Activated CD4-positive, alpha-beta T cell treated with anti-CD3 and anti-CD28 coated beads, Interleukin-2, amount 50 U/mL, for 48 hours (primary cell): ENCODE data around the gene PKP4.
"Not testable (repeated sequence)": the region's sequence is repeated elsewhere in the genome, so short reads cannot be mapped to it uniquely, and the experiment has no call there.

Source experiments
- DNase-seq, 2 experiments: peaks; one replicate each; pipeline ENCODE4 v3.0.0-alpha.2; 2020

The PKP4 gene, protein sequence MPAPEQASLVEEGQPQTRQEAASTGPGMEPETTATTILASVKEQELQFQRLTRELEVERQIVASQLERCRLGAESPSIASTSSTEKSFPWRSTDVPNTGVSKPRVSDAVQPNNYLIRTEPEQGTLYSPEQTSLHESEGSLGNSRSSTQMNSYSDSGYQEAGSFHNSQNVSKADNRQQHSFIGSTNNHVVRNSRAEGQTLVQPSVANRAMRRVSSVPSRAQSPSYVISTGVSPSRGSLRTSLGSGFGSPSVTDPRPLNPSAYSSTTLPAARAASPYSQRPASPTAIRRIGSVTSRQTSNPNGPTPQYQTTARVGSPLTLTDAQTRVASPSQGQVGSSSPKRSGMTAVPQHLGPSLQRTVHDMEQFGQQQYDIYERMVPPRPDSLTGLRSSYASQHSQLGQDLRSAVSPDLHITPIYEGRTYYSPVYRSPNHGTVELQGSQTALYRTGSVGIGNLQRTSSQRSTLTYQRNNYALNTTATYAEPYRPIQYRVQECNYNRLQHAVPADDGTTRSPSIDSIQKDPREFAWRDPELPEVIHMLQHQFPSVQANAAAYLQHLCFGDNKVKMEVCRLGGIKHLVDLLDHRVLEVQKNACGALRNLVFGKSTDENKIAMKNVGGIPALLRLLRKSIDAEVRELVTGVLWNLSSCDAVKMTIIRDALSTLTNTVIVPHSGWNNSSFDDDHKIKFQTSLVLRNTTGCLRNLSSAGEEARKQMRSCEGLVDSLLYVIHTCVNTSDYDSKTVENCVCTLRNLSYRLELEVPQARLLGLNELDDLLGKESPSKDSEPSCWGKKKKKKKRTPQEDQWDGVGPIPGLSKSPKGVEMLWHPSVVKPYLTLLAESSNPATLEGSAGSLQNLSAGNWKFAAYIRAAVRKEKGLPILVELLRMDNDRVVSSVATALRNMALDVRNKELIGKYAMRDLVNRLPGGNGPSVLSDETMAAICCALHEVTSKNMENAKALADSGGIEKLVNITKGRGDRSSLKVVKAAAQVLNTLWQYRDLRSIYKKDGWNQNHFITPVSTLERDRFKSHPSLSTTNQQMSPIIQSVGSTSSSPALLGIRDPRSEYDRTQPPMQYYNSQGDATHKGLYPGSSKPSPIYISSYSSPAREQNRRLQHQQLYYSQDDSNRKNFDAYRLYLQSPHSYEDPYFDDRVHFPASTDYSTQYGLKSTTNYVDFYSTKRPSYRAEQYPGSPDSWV

DNA sequence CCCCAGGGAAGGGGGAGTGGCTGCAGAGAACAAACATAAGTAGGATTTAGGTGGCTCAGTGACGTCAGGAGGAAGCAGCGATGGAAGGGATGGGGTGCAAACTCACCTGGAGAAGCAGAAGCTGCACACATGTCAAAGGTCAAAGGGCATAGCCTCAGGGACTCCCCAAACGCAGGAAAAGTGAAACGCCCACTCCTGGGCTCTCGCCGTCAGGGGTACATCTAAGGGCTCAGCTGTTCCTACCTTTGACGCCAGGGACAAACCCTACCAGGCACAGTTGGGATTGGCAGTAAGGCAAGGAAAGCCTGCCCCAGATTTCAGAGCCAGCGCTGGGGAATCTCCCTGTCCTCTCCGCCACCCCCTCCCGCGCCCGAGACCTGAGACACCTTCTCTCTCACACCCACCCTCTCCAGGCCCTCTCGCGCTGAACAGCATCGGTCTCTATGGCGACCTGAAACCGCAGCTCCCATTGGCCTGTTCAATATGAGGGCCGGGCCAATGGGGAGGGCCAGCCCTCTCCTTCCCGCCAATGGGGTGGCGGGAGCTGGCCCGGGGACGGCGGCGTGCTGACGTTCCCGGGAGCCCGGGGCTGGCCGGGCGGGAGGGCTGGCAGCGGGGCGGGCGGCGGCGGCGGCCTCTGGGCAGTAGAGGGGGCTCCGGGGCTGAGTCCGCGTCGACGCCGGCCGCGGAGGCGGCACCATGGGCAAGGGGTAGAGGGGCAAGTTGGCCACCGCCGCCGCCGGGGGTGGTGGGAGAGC lies at the start of gene PKP4, which contains the start of gene CCDC148:
PKP4 (plus strand) TSS at position 644 of the 758 bp plus-strand sequence. CDS start 76,233 bp downstream, outside the sequence.
CCDC148 (minus strand) TSS at position 445 of the 758 bp plus-strand sequence; CDS start at position 131, 314 bp downstream.
- DNase-seq: peak; percentile 88 to 90

DNA sequence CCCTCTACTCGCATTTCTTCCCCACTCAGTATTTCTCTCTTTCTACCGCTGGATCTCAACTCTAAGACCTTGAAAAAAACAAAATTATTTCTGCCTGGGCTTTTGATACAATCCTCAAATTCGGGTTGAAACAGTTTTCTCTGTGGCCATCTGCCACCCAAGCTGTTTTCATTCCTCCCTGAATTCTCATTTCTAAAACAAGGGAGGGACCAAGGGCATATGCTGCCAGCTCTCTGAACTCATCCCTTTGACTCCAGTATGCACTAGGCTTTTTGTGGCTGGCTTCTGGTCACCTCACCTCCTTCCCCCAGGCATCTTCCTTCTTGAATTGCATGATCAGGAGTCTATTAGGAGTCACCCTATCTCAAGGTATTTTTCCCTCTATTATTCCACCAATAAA lies 49.7 kb upstream of the PKP4 start:
- DNase-seq: no peak

- DNase-seq: no peak
Measured at GRCh38 chr2:158410132-158410531, 46.6 kb upstream of the PKP4 start.

DNA sequence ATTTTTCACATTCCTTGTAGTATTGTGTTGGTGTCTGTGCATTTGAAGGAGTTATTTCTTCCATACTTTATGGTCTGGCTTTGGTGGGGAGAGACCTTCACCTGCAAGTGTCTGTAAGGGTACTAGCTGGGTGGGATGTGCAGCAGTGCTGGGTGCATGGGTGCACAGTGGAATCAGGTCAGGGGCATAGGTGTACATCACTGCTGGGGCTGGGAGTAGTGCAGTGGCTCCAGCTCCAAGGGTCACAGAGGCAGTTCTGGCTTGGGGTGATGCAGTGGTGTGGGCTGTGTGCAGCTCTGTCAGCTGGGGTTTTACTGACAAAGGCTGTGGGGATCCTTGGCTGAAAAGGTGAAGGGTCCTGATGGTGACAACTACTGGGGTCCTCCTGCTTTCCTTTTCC lies 45.0 kb upstream of the PKP4 start:
- no peak for DNase-seq

DNA sequence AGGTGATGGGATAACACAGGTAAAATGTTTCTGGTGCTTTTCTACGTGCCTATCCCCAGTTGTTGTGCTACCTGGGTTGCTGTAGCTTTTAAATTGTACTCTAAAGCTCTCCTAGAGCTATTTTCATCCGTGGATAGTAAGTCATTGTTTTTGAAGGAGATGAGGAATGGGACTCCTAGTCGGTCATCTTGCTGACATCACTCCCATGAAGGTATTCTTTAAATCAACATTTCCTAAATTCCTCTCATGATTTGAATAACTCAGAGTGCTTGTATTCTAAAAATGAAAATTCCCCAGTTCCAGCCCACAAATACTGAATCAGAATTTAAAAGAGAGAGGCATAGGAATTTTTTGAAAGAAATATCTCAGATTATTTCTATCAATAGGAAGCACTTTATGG lies 44.5 kb upstream of the PKP4 start:
- no peak for DNase-seq

DNA sequence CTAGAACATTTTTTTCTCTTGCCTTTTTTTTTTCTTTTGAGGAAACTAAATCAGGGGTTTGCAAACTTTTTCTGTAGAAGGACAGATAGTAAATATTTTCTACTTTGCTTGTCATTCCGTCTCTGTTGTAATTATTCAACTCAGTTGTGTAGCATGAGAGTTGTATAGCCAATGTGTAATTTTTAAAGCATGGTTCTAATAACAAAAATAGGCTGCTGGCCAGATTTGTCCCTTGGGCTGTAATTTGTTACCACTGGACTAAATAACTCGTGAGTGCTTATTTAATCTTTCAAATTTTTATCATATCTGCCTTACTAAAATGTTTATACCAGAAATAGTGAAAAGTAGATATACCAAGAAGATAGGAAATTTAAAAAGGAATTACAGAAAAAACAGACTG lies 43.2 kb upstream of the PKP4 start:
- no peak for DNase-seq

DNA sequence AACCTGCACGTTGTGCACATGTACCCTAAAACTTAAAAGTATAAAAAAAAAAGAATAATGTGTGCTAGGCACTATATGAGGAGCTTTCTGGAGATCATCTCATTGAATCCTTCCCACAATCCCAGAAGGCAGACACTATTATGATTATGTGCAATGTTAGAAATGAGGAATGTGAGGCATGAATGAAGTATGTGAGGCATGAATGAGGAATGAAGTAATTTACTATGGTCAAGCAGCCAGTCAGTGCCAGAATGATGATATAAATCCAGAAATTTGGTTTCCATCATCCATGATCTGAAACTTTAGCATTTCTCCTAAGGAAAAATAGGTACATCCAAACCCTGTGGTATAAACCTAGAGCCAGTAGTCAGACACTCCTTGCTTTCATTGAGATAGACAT lies 42.2 kb upstream of the PKP4 start:
- no peak for DNase-seq

- DNase-seq: no peak
Measured at GRCh38 chr2:158432117-158432516, 24.6 kb upstream of the PKP4 start.

DNA sequence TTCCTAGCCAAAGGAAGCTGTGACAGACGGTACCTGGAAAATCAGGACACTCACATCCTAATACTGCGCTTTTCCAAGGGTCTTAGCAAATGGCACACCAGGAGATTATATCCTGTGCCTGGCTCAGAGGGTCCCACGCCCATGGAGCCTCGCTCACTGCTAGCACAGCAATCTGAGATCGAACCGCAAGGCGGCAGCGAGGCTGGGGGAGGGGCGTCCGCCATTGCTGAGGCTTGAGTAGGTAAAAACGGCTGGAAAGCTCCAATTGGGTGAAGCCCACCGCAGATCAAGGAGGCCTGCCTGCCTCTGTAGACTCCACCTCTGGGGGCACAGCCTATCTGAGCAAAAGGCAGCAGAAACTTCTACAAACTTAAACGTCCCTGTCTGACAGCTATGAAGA lies 23.0 kb upstream of the PKP4 start:
- not testable (repeated sequence) for DNase-seq

- not testable (repeated sequence) for DNase-seq
Measured at GRCh38 chr2:158439062-158439461, 17.7 kb upstream of the PKP4 start.

DNA sequence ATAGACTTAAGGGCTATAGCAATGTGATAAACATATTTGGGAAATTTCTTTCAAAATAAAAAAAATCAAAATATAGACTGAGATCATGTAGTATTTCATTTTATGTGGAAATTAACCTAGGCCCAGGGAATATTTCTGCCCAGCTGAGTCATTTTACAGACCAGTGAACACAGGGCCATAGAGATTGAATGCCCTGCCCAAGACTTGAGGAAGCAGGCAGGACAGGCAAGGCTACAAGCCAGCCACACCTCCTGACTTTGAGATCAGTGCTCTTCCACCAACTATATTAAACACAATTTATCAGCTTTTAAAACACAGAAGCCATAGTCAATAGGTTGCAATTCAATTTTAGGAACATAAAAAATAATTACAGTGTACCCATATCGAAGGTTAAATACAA lies 13.1 kb upstream of the PKP4 start:
- no peak for DNase-seq

DNA sequence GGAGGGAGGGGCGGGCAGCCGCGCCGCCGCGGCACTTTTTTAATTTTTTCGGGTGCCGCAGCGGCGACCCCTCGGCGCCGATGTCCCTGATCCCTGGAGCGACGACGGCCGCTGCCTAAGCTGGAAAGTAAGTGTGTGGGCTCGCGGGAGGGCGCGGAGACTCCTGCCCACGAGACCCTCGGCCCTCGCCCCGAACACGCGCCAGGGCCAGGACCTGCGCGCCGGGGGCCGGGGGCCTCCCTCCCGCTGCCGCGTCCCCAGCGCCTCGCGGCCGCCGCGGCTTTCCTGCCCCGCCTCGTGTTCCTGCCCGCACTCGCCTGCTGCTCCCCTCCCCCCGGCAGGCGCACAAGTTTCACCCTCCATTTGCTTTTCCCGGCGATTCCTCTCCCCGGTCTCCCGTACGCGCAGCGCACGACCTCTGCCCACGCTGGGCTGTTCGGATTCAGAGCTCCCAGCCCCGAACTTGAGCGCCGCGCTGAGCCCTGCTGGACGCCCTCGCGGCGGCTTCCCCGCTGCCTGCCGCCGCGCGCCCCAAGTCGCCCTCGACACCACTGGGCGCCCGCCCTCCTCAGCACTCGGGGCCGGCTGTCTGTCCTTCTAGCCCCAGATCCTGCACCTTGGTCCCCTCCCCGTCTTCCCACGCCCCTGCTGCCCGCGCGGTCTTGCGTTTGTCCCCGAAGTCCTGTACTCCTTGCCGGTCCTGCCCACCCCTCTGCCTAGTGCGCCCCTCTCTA lies 507 bp downstream of the PKP4 start:
- peak; percentile 55 to 67 for DNase-seq

GRCh38 chr2:158457826-158458616 lies 1.3 kb downstream of the PKP4 start:
- peak in 1 of 2 experiments; percentile 59 for DNase-seq

- no peak for DNase-seq
Measured at GRCh38 chr2:158458617-158458920, 1.8 kb downstream of the PKP4 start.

GRCh38 chr2:158459161-158460003 lies 2.6 kb downstream of the PKP4 start:
- no peak for DNase-seq

GRCh38 chr2:158460632-158461297 lies 4.0 kb downstream of the PKP4 start:
- no peak for DNase-seq

DNA sequence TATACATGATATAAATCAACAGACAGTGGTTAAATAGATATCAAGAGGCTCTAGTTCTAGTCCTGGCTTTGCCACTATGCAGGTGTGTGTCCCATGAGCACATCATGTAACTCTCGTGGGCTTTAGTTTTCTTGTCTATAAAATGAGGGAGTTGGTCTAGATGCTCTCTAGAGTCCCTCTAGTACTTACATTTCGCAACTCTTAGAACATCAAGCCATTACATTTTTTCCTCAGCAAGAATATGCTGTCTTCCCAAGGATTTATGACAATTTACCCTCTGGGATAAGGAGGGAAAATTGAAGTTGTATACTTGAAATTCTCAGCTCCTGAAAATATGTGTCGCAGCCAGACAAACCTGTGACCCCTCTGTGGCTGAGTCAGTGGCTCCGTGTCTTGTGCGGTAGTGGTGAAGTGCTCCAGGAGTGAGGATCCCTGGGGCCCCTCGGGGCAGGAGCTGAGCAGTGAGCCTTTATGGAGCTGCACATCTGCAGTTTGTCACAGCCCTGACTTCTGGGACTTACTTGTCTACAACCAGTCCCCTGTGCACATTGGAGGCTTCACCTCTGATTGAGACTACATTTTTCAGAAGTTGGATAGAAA lies 6.8 kb downstream of the PKP4 start:
- no peak for DNase-seq

- no peak for DNase-seq
Measured at GRCh38 chr2:158464426-158465281, 7.9 kb downstream of the PKP4 start.
